T-helper 1 cell treated with Interleukin-12 subunit alpha and Interleukin-12 subunit beta and Interleukin-4 antibody, amounts not matched to agents 30 μg/mL and 1 μg/mL, for 36 hours (primary cell): ENCODE results near the gene LDLRAD4.

Experiments used
- H3K27ac Mint-ChIP-seq: one replicate; pipeline ENCODE4 v1.8.0; 2021; ENCODE audit warnings: mild to moderate bottlenecking, mixed read lengths
- H3K27me3 Mint-ChIP-seq: one replicate; pipeline ENCODE4 v1.8.0; 2021; ENCODE audit warnings: low read depth, mixed read lengths
- H3K36me3 Mint-ChIP-seq: one replicate; pipeline ENCODE4 v1.8.0; 2021; ENCODE audit warnings: low read depth, mixed read lengths
- H3K4me1 Mint-ChIP-seq: one replicate; pipeline ENCODE4 v1.8.0; 2021; ENCODE audit warnings: low read depth, mixed read lengths
- H3K4me3 Mint-ChIP-seq: one replicate; pipeline ENCODE4 v1.8.0; 2021; ENCODE audit warnings: mild to moderate bottlenecking, moderate library complexity, mixed read lengths
- H3K9me3 Mint-ChIP-seq: one replicate; pipeline ENCODE4 v1.8.0; 2021; ENCODE audit warnings: mixed read lengths

Gene LDLRAD4

DNA sequence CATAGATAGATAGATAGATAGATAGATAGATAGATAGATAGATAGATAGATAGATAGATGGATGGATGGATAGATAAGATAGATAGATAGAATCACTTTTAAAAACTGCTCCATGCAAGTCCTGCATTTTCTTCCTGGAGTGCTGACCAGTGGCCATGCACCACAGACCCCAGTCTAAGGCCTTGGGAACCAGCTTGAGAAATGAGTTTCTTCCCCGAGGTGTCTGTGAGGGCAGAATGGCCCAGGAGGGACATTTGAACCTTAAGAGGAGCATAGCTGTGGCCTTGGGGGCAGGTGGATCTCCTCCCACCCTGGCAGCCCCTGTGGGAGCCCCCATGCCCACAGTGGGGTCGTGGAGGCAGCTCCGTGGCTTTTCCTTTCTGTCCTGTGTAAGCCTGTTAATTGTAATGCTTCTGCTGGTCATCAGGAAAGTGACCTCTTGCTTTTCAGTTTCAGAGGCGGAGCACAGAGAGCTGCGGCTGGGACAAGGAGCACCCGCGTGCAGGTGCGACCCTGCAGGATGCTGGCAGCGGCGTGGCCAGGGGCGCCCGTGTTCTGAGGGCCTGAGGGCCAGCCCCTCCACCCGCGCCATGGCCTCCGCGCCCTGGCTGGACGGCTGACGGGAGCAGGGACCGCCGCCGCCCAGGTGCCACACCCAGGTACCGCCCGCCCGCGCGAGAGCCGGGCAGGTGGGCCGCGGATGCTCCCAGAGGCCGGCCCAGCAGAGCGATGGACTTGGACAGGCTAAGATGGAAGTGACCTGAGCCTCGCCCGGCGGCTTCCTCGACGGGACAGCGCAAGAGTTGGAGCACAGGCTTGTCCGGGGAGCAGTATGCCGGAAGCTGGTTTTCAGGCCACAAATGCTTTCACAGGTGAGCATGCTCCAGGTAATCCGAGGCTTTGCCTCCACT is 168.6 kb downstream of the LDLRAD4 start:
- peaks cover 12% of the 10 kb centered on the region for H3K4me1 Mint-ChIP-seq
- no peaks in the 10 kb centered on the region for H3K27me3 Mint-ChIP-seq
- no peak overlapping the region for H3K27ac Mint-ChIP-seq
- H3K36me3 Mint-ChIP-seq = no peaks in the 10 kb centered on the region
- no peak overlapping the region for H3K4me3 Mint-ChIP-seq
- no peaks in the 10 kb centered on the region for H3K9me3 Mint-ChIP-seq

GRCh38 chr18:13387855-13388548 is 169.4 kb downstream of the LDLRAD4 start:
- Mint-ChIP-seq H3K4me3 (no peak overlapping the region), H3K36me3 (no peaks in the 10 kb centered on the region), H3K9me3 (no peaks in the 10 kb centered on the region), H3K27me3 (no peaks in the 10 kb centered on the region), H3K4me1 (peaks cover 3% of the 10 kb centered on the region), H3K27ac (no peak overlapping the region)

DNA sequence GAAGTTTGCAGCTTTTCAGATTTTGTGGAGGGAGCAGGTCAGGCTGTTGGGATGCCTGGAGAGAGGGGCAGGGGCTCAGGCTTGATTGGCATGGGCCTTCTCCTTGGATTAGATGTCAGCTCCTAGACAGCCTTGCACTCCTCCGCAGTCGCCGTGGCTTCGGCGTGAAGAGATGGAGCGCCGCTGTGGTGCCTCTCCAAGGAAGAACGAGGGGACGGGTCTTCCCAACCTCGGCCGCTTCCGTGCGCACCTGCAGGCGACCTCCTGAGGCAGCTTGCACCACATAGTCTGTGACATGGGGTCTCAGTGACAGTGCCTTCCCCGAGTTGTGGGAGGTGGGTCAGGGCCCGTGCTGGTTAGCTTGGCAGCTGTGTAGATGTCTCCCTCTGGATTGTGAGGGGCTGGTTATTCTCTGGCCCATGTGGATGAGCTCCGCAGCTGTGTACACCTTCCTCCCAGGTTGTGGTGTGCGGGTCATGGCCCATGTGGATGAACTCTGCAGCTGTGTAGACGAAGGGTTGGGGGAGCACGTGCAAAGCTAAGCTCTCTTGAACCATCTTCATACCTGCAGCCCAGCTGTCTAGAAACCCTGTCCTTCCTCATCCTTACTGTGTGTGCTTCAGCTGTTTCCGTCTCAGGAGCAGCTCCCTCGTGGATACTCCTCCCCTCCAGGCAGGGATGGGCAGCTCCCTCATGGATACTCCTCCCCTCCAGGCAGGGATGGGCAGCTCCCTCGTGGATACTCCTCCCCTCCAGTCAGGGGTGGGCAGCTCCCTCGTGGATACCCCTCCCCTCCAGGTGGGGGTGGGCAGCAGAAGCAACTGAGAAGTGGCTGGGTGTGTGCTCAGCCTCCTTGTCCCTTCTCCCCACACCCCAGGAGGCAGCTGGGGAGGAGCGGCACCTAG is 170.3 kb downstream of the LDLRAD4 start:
- Mint-ChIP-seq H3K27me3 (no peaks in the 10 kb centered on the region), H3K4me3 (no peak overlapping the region), H3K36me3 (no peaks in the 10 kb centered on the region), H3K27ac (no peak overlapping the region), H3K4me1 (no peaks in the 10 kb centered on the region), H3K9me3 (no peaks in the 10 kb centered on the region)

DNA sequence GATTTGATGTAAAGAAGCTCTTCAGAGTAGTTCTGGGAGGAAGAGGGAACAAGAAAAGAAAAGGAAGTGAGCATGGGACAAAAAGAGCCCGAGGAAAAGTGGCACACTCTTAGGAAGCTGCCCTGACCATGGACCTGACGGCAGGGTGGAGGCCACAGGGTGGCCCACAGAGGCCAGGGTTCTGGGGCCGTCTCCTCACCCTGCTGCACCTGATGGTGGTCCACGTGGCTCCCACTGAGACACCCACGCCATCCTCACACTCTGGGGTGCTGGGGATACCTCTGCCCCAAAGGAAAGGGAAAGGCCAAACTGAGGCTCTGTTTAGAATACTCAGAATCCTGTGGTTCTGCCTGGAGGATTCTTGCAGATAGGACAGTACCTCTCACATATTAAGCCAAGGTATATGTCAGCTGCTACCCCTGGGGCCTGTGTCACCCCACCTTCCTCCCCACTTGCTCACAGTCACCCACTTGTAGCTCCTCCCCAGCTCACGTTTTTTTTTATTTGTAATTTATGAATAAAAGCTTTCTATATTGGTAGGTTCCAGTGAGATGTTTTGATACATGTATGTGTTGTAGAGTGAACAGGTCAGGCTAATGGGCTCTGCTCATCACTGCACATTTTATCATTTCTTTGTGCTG is 171.1 kb downstream of the LDLRAD4 start:
- H3K9me3 Mint-ChIP-seq = no peaks in the 10 kb centered on the region
- no peak overlapping the region for H3K4me3 Mint-ChIP-seq
- no peak overlapping the region for H3K27ac Mint-ChIP-seq
- no peaks in the 10 kb centered on the region for H3K4me1 Mint-ChIP-seq
- no peaks in the 10 kb centered on the region for H3K27me3 Mint-ChIP-seq
- H3K36me3 Mint-ChIP-seq = no peaks in the 10 kb centered on the region

- Mint-ChIP-seq H3K4me3 (no peak overlapping the region), H3K27ac (no peak overlapping the region), H3K4me1 (no peaks in the 10 kb centered on the region), H3K9me3 (no peaks in the 10 kb centered on the region), H3K36me3 (no peaks in the 10 kb centered on the region), H3K27me3 (no peaks in the 10 kb centered on the region)
Measured at GRCh38 chr18:13390196-13390595, 171.6 kb downstream of the LDLRAD4 start.

- no peaks in the 10 kb centered on the region for H3K27me3 Mint-ChIP-seq
- no peak overlapping the region for H3K27ac Mint-ChIP-seq
- no peaks in the 10 kb centered on the region for H3K36me3 Mint-ChIP-seq
- H3K4me1 Mint-ChIP-seq = no peaks in the 10 kb centered on the region
- H3K4me3 Mint-ChIP-seq = no peak overlapping the region
- no peaks in the 10 kb centered on the region for H3K9me3 Mint-ChIP-seq
Measured at GRCh38 chr18:13390711-13391110, 172.2 kb downstream of the LDLRAD4 start.

GRCh38 chr18:13392029-13392750 is 173.6 kb downstream of the LDLRAD4 start:
- Mint-ChIP-seq H3K9me3 (no peaks in the 10 kb centered on the region), H3K4me1 (no peaks in the 10 kb centered on the region), H3K27me3 (no peaks in the 10 kb centered on the region), H3K27ac (no peak overlapping the region), H3K36me3 (no peaks in the 10 kb centered on the region), H3K4me3 (no peak overlapping the region)

GRCh38 chr18:13392899-13393298 is 174.3 kb downstream of the LDLRAD4 start:
- Mint-ChIP-seq H3K9me3 (no peaks in the 10 kb centered on the region), H3K27me3 (no peaks in the 10 kb centered on the region), H3K4me1 (no peaks in the 10 kb centered on the region), H3K27ac (no peak overlapping the region), H3K36me3 (no peaks in the 10 kb centered on the region), H3K4me3 (no peak overlapping the region)

- Mint-ChIP-seq H3K4me3 (no peak overlapping the region), H3K4me1 (no peaks in the 10 kb centered on the region), H3K27me3 (no peaks in the 10 kb centered on the region), H3K9me3 (no peaks in the 10 kb centered on the region), H3K36me3 (no peaks in the 10 kb centered on the region), H3K27ac (no peak overlapping the region)
Measured at GRCh38 chr18:13393338-13393737, 174.8 kb downstream of the LDLRAD4 start.

DNA sequence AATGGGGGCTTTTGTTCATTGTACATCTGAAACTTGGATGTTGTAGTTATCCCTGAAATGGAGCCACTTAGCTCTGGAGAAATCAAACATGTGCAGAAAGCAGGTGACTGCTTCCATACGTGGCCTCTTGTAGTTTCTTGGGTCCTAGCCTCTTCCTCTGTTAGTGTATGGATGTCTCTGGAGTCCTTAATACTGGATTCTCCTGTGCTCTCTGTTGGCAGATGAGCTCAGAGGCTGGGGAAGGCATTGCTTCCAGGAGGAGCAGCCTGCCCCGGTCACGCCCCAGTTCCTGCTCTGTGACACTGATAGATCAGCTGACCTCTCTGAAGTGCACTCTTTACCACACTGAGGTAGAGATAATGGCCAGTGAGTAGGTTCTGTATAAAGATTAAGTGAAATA is 176.2 kb downstream of the LDLRAD4 start:
- no peaks in the 10 kb centered on the region for H3K36me3 Mint-ChIP-seq
- no peaks in the 10 kb centered on the region for H3K27me3 Mint-ChIP-seq
- no peaks in the 10 kb centered on the region for H3K4me1 Mint-ChIP-seq
- H3K4me3 Mint-ChIP-seq = no peak overlapping the region
- H3K27ac Mint-ChIP-seq = no peak overlapping the region
- H3K9me3 Mint-ChIP-seq = no peaks in the 10 kb centered on the region

- Mint-ChIP-seq H3K36me3 (no peaks in the 10 kb centered on the region), H3K27me3 (no peaks in the 10 kb centered on the region), H3K9me3 (no peaks in the 10 kb centered on the region), H3K4me3 (no peak overlapping the region), H3K27ac (no peak overlapping the region), H3K4me1 (no peaks in the 10 kb centered on the region)
Measured at GRCh38 chr18:13395577-13395976, 177.0 kb downstream of the LDLRAD4 start.

DNA sequence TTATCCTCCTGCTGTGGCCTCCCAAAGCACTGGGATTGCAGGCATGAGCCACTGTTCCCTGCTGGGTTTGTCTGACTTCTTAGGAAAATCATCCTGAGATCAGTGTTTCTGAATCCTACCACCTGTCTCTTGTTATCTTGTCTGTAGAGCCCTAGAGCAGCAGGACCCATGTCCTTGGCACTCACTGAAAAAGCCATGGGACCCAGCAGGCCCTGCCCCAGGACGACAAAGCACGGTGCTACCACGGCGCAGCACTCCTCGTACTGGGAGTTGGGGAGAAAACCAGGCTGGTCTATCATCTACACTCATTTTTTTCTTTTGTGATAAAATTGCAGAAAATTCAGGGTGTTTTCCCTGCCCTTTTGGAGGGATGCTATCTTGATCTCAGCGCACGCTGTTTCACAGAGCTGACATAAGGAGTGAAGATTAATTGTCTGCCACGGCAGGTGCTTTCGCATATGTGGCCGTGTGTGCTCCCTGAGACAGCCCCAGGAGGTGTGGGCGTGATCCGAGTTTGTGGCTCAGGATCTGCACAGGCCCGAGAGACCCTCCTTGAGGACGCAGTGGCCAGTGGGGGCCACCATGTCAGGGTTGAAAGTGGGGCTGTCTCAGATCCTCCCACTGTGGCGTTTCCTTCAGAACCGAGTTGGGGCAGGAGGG is 179.1 kb downstream of the LDLRAD4 start:
- Mint-ChIP-seq H3K4me3 (no peak overlapping the region), H3K27me3 (no peaks in the 10 kb centered on the region), H3K27ac (no peak overlapping the region), H3K36me3 (no peaks in the 10 kb centered on the region), H3K4me1 (no peaks in the 10 kb centered on the region), H3K9me3 (no peaks in the 10 kb centered on the region)

GRCh38 chr18:13398631-13399030 is 180.1 kb downstream of the LDLRAD4 start:
- no peak overlapping the region for H3K4me3 Mint-ChIP-seq
- H3K9me3 Mint-ChIP-seq = no peaks in the 10 kb centered on the region
- no peaks in the 10 kb centered on the region for H3K4me1 Mint-ChIP-seq
- H3K36me3 Mint-ChIP-seq = no peaks in the 10 kb centered on the region
- H3K27me3 Mint-ChIP-seq = no peaks in the 10 kb centered on the region
- no peak overlapping the region for H3K27ac Mint-ChIP-seq
